Measurements from ENCODE around the gene TEKTIP1. TPM values are rescaled to one million over a fixed set of nuclear protein-coding genes. Genes with fewer than 3 reads are reported as not detected.

The TEKTIP1 gene
- polyA plus RNA-seq, 1 donor from 2014 or later, result not detected

GRCh38 chr19:3497757-3498520 lies 41.0 kb upstream of the TEKTIP1 start:
- Histone ChIP-seq H3K27ac (ENCODE audit: low read length) (no peak overlapping the region), H3K9me2 (ENCODE audit: insufficient read depth, low read length) (no peaks in the 10 kb centered on the region), H3K79me2 (replicated peaks; ENCODE audit: insufficient read depth, low read length) (peaks cover 15% of the 10 kb centered on the region), H4K20me1 (ENCODE audit: insufficient read depth) (no peaks in the 10 kb centered on the region), H3K4me3 (ENCODE audit: low read length) (no peak overlapping the region), H3K36me3 (ENCODE audit: insufficient read depth, low read length) (no peaks in the 10 kb centered on the region), H3K9me3 (ENCODE audit: low read length) (no peaks in the 10 kb centered on the region), H2AFZ (ENCODE audit: low read depth, low read length) (no peak overlapping the region), H3K4me2 (ENCODE audit: low read length) (no peak overlapping the region), H3F3A (ENCODE audit: insufficient read depth, low read length, poor library complexity, severe bottlenecking) (no peaks in the 10 kb centered on the region), H3K9ac (ENCODE audit: low read length) (no peak overlapping the region), H3K27me3 (ENCODE audit: insufficient read depth, low read depth, low read length) (no peaks in the 10 kb centered on the region)
- TF ChIP-seq RAD21 (conservative IDR thresholded peaks at IDR 0.05) (no peak), TAF1 (IDR thresholded peaks at IDR 0.05; ENCODE audit: low read depth) (no peak), POLR2AphosphoS5 (IDR thresholded peaks at IDR 0.05) (no peak), CTCF (IDR thresholded peaks at IDR 0.05; ENCODE audit: poor library complexity, severe bottlenecking) (no peak), SMC3 (conservative IDR thresholded peaks at IDR 0.05; ENCODE audit: poor library complexity) (no peak), REST (IDR thresholded peaks at IDR 0.05; ENCODE audit: borderline replicate concordance) (no peak)

- no peaks in the 10 kb centered on the region for H3K9me3 ChIP-seq (ENCODE audit: low read length)
- H3K9ac ChIP-seq (ENCODE audit: low read length), result peak overlapping the region; percentile 92
- no peaks in the 10 kb centered on the region for H3K36me3 ChIP-seq (ENCODE audit: insufficient read depth, low read length)
- peaks cover 15% of the 10 kb centered on the region for H3K79me2 ChIP-seq (replicated peaks; ENCODE audit: insufficient read depth, low read length)
- H3K4me3 ChIP-seq (ENCODE audit: low read length), result peak overlapping the region; percentile 84
- H2AFZ ChIP-seq (ENCODE audit: low read depth, low read length), result peak overlapping the region; percentile 90
- no peaks in the 10 kb centered on the region for H3K9me2 ChIP-seq (ENCODE audit: insufficient read depth, low read length)
- H3K27me3 ChIP-seq (ENCODE audit: insufficient read depth, low read depth, low read length), result no peaks in the 10 kb centered on the region
- peak overlapping the region; percentile 95 for H3K27ac ChIP-seq (ENCODE audit: low read length)
- H4K20me1 ChIP-seq (ENCODE audit: insufficient read depth), result no peaks in the 10 kb centered on the region
- TF ChIP-seq TAF1 (IDR thresholded peaks at IDR 0.05; ENCODE audit: low read depth), result no peak
- no peak for TF ChIP-seq EP300 (conservative IDR thresholded peaks at IDR 0.05; ENCODE audit: poor library complexity, severe bottlenecking)
- no peak for TF ChIP-seq EZH2 (IDR thresholded peaks at IDR 0.05; ENCODE audit: borderline replicate concordance, insufficient read depth, low read length, poor library complexity, severe bottlenecking)
- no peak for TF ChIP-seq REST (IDR thresholded peaks at IDR 0.05; ENCODE audit: borderline replicate concordance)
- TF ChIP-seq CTCF (IDR thresholded peaks at IDR 0.05; ENCODE audit: poor library complexity, severe bottlenecking), result no peak
- no peak for TF ChIP-seq MXI1 (conservative IDR thresholded peaks at IDR 0.05; ENCODE audit: poor library complexity, severe bottlenecking)
- TF ChIP-seq POLR2AphosphoS5 (IDR thresholded peaks at IDR 0.05), result no peak
- TF ChIP-seq RAD21 (conservative IDR thresholded peaks at IDR 0.05), result no peak
- TF ChIP-seq SMC3 (conservative IDR thresholded peaks at IDR 0.05; ENCODE audit: poor library complexity), result no peak
- H3K4me2 ChIP-seq (ENCODE audit: low read length), result peak overlapping the region; percentile 69
- H3F3A ChIP-seq (ENCODE audit: insufficient read depth, low read length, poor library complexity, severe bottlenecking), result no peaks in the 10 kb centered on the region
Observed at GRCh38 chr19:3499738-3500428, 39.1 kb upstream of the TEKTIP1 start.

Data from neural cell (in vitro differentiated cells).